DND-41 (cell line): Measurements from ENCODE around the gene PEX14.

ENCODE experiments used
- EZH2 ChIP-seq: IDR thresholded peaks from 3 replicates; pipeline ENCODE4 v1.6.1; 2012; ENCODE audit warnings: borderline replicate concordance, low read depth, mild to moderate bottlenecking, moderate library complexity, low read length, inconsistent platforms; ENCODE audit not compliant: severe bottlenecking
- TF ChIP-seq, protein P1 (sequence below): IDR thresholded peaks from 2 replicates; pipeline ENCODE4 v1.5.1; 2012; ENCODE audit warnings: borderline replicate concordance, low read length, moderate library complexity, mild to moderate bottlenecking; ENCODE audit not compliant: poor library complexity, severe bottlenecking; ENCODE audit errors: extremely low read depth

DNA sequence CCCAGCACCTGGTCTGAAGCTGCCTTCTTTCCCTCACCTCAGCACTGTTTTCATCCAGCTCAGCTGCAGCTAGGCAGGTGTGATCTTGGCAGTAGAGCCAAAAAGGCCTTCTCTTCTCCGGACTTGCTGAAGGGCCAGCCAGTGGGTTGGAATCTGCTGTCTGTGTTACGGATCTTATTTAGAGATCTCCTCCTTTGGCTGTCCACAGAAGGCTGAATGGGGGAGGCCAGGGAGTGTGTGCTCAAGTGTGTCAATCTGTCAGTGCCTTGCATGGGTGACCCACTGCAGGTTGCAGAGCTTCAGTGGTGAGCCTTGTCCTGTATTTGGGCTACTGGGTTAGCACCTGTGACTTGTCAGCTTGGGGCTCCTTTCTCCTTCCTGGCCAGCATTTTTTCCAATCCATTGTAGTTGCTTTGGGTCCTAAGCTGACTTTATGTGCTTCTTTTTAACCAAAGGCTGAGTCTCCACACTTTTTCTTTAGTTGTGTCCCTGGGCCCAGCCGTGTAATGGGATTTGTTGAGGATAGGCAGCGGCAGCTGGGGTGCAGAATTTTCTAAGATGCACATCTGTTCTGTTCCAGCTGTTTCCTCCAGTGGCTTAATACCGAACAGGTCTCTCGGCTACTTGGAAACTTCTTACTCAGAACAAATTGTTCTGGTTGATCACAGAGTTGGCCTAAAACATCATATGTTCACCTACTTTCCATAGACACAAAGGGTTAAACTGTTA is 126.8 kb downstream of the PEX14 start:
- TF ChIP-seq, protein P1, sequence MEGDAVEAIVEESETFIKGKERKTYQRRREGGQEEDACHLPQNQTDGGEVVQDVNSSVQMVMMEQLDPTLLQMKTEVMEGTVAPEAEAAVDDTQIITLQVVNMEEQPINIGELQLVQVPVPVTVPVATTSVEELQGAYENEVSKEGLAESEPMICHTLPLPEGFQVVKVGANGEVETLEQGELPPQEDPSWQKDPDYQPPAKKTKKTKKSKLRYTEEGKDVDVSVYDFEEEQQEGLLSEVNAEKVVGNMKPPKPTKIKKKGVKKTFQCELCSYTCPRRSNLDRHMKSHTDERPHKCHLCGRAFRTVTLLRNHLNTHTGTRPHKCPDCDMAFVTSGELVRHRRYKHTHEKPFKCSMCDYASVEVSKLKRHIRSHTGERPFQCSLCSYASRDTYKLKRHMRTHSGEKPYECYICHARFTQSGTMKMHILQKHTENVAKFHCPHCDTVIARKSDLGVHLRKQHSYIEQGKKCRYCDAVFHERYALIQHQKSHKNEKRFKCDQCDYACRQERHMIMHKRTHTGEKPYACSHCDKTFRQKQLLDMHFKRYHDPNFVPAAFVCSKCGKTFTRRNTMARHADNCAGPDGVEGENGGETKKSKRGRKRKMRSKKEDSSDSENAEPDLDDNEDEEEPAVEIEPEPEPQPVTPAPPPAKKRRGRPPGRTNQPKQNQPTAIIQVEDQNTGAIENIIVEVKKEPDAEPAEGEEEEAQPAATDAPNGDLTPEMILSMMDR, result no peak
- TF ChIP-seq EZH2, result no peak
